ENCODE data around the gene PRR19.
A peak's percentile ranks its signal among the peaks of the same experiment; 100 is the strongest.
"Not testable (repeated sequence)": the region's sequence is repeated elsewhere in the genome, so short reads cannot be mapped to it uniquely, and the experiment has no call there.

PRR19 gene

GRCh38 chr19:42301646-42302203 is at the start of gene PRR19:
Gene PRR19, plus strand, starts transcription at chr19:42302132. Its CDS starts 7,453 bp downstream, at chr19:42309585.
- DNase-seq (ENCODE audit: low read depth), result no peak

GRCh38 chr19:42252365-42253244 is 49.3 kb upstream of the PRR19 start:
- DNase-seq (ENCODE audit: low read depth), result no peak

GRCh38 chr19:42253245-42254088 is 48.5 kb upstream of the PRR19 start:
- no peak for DNase-seq (ENCODE audit: low read depth)

- no peak for DNase-seq (ENCODE audit: low read depth)
Observed at GRCh38 chr19:42254089-42254849, 47.7 kb upstream of the PRR19 start.

- DNase-seq (ENCODE audit: low read depth), result no peak
Observed at GRCh38 chr19:42254850-42255765, 46.8 kb upstream of the PRR19 start, which contains the start of gene ERF. Gene ERF, minus strand, starts transcription at chr19:42255128. Its CDS starts 129 bp downstream, at chr19:42254999.

- no peak for DNase-seq (ENCODE audit: low read depth)
Observed at GRCh38 chr19:42255766-42256745, 45.9 kb upstream of the PRR19 start.

GRCh38 chr19:42257842-42258241 is 44.1 kb upstream of the PRR19 start:
- not testable (repeated sequence) for DNase-seq (ENCODE audit: low read depth)

GRCh38 chr19:42261763-42262162 is 40.2 kb upstream of the PRR19 start:
- no peak for DNase-seq (ENCODE audit: low read depth)

GRCh38 chr19:42266105-42266504 is 35.8 kb upstream of the PRR19 start:
- DNase-seq (ENCODE audit: low read depth), result not testable (repeated sequence)

GRCh38 chr19:42266928-42267603 is 34.9 kb upstream of the PRR19 start:
- DNase-seq (ENCODE audit: low read depth), result not testable (repeated sequence)

GRCh38 chr19:42267644-42268141 is 34.2 kb upstream of the PRR19 start:
- DNase-seq (ENCODE audit: low read depth), result no peak

GRCh38 chr19:42268142-42268703 is 33.7 kb upstream of the PRR19 start:
- DNase-seq (ENCODE audit: low read depth), result peak; percentile 98

- peak; percentile 100 for DNase-seq (ENCODE audit: low read depth)
Observed at GRCh38 chr19:42268704-42269477, 33.0 kb upstream of the PRR19 start, which contains the start of gene CIC. Gene CIC, plus strand, starts transcription at chr19:42269252. Its CDS starts 2,532 bp downstream, at chr19:42271784.

GRCh38 chr19:42269478-42270345 is 32.2 kb upstream of the PRR19 start:
- DNase-seq (ENCODE audit: low read depth), result no peak

GRCh38 chr19:42270346-42271044 is 31.4 kb upstream of the PRR19 start:
- DNase-seq (ENCODE audit: low read depth), result no peak

- no peak for DNase-seq (ENCODE audit: low read depth)
Observed at GRCh38 chr19:42271045-42271419, 30.9 kb upstream of the PRR19 start.
